Prostate gland (tissue), 2 donors: ENCODE measurements around the gene ANAPC16.

Source experiments
- POLR2A ChIP-seq: fragments of 450-650 bp; IDR thresholded peaks from one replicate; pipeline ENCODE4 v1.6.1; 2016; ENCODE audit warnings: antibody characterized with exemption, mild to moderate bottlenecking
- TF ChIP-seq, protein P1 (sequence below), 4 experiments: fragments of 200-600 bp in 2 of 4; fragments of 450-650 bp in 2 of 4; sonication (generic) in 2 of 4; IDR thresholded peaks; 1 replicate in 3 of 4; 2 replicates in 1 of 4; pipeline ENCODE4 v1.5.1; 2016 to 2019; ENCODE audit warnings: antibody characterized with exemption in 4 of 4, mild to moderate bottlenecking in 2 of 4, moderate library complexity in 2 of 4

DNA sequence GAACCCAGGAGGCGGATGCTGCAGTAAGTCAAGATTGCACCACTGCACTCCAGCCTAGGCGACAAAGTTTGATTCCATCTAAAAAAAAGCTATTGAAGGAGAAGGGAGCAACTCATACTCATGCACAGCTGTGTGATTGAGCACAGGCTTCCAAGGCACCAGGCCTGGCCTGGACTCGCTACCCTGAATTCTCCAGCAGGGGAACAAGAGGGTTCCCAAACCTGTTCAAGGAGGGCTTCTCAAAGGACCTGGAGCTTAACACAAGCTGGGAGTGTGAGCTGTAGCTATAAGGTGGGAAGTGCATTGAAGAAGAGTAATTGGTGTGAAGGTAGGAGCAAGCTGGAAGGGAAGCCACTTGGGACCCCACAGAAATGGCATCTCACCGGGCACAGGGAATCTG, 42.8 kb downstream of the ANAPC16 start:
- TF ChIP-seq, protein P1, sequence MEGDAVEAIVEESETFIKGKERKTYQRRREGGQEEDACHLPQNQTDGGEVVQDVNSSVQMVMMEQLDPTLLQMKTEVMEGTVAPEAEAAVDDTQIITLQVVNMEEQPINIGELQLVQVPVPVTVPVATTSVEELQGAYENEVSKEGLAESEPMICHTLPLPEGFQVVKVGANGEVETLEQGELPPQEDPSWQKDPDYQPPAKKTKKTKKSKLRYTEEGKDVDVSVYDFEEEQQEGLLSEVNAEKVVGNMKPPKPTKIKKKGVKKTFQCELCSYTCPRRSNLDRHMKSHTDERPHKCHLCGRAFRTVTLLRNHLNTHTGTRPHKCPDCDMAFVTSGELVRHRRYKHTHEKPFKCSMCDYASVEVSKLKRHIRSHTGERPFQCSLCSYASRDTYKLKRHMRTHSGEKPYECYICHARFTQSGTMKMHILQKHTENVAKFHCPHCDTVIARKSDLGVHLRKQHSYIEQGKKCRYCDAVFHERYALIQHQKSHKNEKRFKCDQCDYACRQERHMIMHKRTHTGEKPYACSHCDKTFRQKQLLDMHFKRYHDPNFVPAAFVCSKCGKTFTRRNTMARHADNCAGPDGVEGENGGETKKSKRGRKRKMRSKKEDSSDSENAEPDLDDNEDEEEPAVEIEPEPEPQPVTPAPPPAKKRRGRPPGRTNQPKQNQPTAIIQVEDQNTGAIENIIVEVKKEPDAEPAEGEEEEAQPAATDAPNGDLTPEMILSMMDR (IDR thresholded peaks at IDR 0.05), result no peak
- TF ChIP-seq POLR2A, result no peak
